Upper lobe of left lung (tissue), 6 donors: ENCODE data around the gene MYO5B. TPM values are rescaled to one million over a fixed set of nuclear protein-coding genes. Genes with fewer than 3 reads are reported as not detected.
A peak's percentile ranks its signal among the peaks of the same experiment; 100 is the strongest.

Experiments
- ATAC-seq, 2 donors: fragments of 200-7000 bp; cut with Tn5 transposase; one replicate each; pipeline ENCODE4 v1.9.1; 2022; ENCODE audit warnings: mild to moderate bottlenecking in 2 of 2, moderate library complexity in 2 of 2; ENCODE audit not compliant: low FRiP score in 2 of 2
- DNase-seq, 2 donors: peaks; one replicate each; pipeline ENCODE4 v3.0.0-alpha.2; 2019 to 2020
- H3K27ac ChIP-seq, 4 donors: fragments of 200-600 bp; sonication (generic); one replicate each; pipeline ENCODE4 v1.5.1; 2016 to 2019
- H3K27me3 ChIP-seq, 4 donors: fragments of 200-600 bp; sonication (generic); one replicate each; pipeline ENCODE4 v1.5.1; 2017 to 2019
- H3K36me3 ChIP-seq, 4 donors: fragments of 200-600 bp; sonication (generic); one replicate each; pipeline ENCODE4 v1.5.1; 2016 to 2019
- H3K4me1 ChIP-seq, 4 donors: fragments of 200-600 bp; sonication (generic); one replicate each; pipeline ENCODE4 v1.5.1; 2018 to 2019
- H3K4me3 ChIP-seq, 4 donors: fragments of 200-600 bp; sonication (generic); one replicate each; pipeline ENCODE4 v1.5.1; 2017 to 2019; ENCODE audit warnings: mild to moderate bottlenecking in 2 of 4, moderate library complexity in 1 of 4
- H3K9me3 ChIP-seq, 4 donors: fragments of 200-600 bp; sonication (generic); one replicate each; pipeline ENCODE4 v1.5.1; 2018 to 2019
- CTCF ChIP-seq, 6 experiments: fragments of 450-650 bp in 4 of 6; fragments of 200-600 bp in 2 of 6; sonication (generic) in 2 of 6; IDR thresholded peaks; one replicate each; pipeline ENCODE4 v1.5.1; 2016 to 2019; ENCODE audit warnings: antibody characterized with exemption in 6 of 6
- EP300 ChIP-seq, 4 donors: sonication (generic); formaldehyde crosslinking; IDR thresholded peaks; one replicate each; pipeline ENCODE4 v1.5.1; 2017; ENCODE audit warnings: antibody characterized with exemption in 4 of 4, control low read depth in 2 of 4
- POLR2A ChIP-seq, 4 donors: fragments of 450-650 bp; IDR thresholded peaks; one replicate each; pipeline ENCODE4 v1.5.1; 2016 to 2017; ENCODE audit warnings: antibody characterized with exemption in 4 of 4, mild to moderate bottlenecking in 2 of 4
- POLR2AphosphoS5 ChIP-seq, 2 donors: sonication (generic); formaldehyde crosslinking; IDR thresholded peaks; one replicate each; pipeline ENCODE4 v1.5.1; 2017; ENCODE audit warnings: antibody characterized with exemption in 2 of 2
- WGBS, 2 donors: methylation state at CpG; one replicate each; pipeline ENCODE4 v1.1.5; 2017 to 2018; 5-methylcytosine and 5-hydroxymethylcytosine counted together
- total RNA-seq, 6 donors: library from RNA; depleted of rRNA in 4 of 6; stranded (reverse); fragments of >200 nt in 4 of 6; gene quantifications; one replicate each; pipeline versions ENCODE4 v1.1.0 to v1.2.1, GENCODE V29; 2016 to 2021
- donor health status: DM: no; HTN: no; CAD: no; lungs with moderate emphysema.
- donor health status: DM: no; HTN: yes; CAD: no; lungs with severe emphysema.

The MYO5B gene
- total RNA-seq, 6 donors from 2014 or later, result 25.4 to 95.2 (median 49.6) TPM

GRCh38 chr18:49922228-49922627 lies 272.7 kb downstream of the MYO5B start:
- Histone ChIP-seq H3K4me3 (no peak overlapping the region), H3K27me3 (no peaks in the 10 kb centered on the region), H3K4me1 (peaks cover 0 to 7% (median 0%) of the 10 kb centered on the region in 4 donors), H3K36me3 (no peaks in the 10 kb centered on the region), H3K9me3 (no peaks in the 10 kb centered on the region), H3K27ac (no peak overlapping the region)
- DNase-seq (no peak), ATAC-seq (no peak)
- 85 to 94% methylated on average over 2 of the region's 2 CpGs for WGBS, 2 donors
- no peak for TF ChIP-seq POLR2AphosphoS5 (IDR thresholded peaks at IDR 0.05)
- no peak for TF ChIP-seq EP300 (IDR thresholded peaks at IDR 0.05)
- TF ChIP-seq CTCF (IDR thresholded peaks at IDR 0.05), result no peak
- no peak for TF ChIP-seq POLR2A (IDR thresholded peaks at IDR 0.05)

GRCh38 chr18:49921318-49921985 lies 273.5 kb downstream of the MYO5B start:
- Histone ChIP-seq H3K9me3 (no peaks in the 10 kb centered on the region), H3K36me3 (no peaks in the 10 kb centered on the region), H3K4me1 (peaks cover 0 to 7% (median 0%) of the 10 kb centered on the region in 4 donors), H3K4me3 (no peak overlapping the region), H3K27ac (no peak overlapping the region), H3K27me3 (no peaks in the 10 kb centered on the region)
- whole genome bisulfite sequencing, 2 donors, result 38 to 53% methylated on average over 12 of the region's 12 CpGs
- ATAC-seq (no peak), DNase-seq (no peak)
- TF ChIP-seq EP300 (IDR thresholded peaks at IDR 0.05) (no peak), CTCF (IDR thresholded peaks at IDR 0.05) (no peak), POLR2A (IDR thresholded peaks at IDR 0.05) (no peak), POLR2AphosphoS5 (IDR thresholded peaks at IDR 0.05) (no peak)

GRCh38 chr18:49920731-49921130 lies 274.2 kb downstream of the MYO5B start:
- Histone ChIP-seq H3K4me3 (no peak overlapping the region), H3K27me3 (no peaks in the 10 kb centered on the region), H3K4me1 (peaks cover 0 to 7% (median 0%) of the 10 kb centered on the region in 4 donors), H3K27ac (no peak overlapping the region), H3K9me3 (no peaks in the 10 kb centered on the region), H3K36me3 (no peaks in the 10 kb centered on the region)
- WGBS, 2 donors, result 40 to 50% methylated on average over 6 of the region's 6 CpGs
- TF ChIP-seq CTCF (IDR thresholded peaks at IDR 0.05) (no peak), POLR2A (IDR thresholded peaks at IDR 0.05) (no peak), POLR2AphosphoS5 (IDR thresholded peaks at IDR 0.05) (no peak), EP300 (IDR thresholded peaks at IDR 0.05) (no peak)
- peak in 1 of 2 donors; percentile 32 for ATAC-seq
- DNase-seq, result no peak

GRCh38 chr18:49917742-49918141 lies 277.2 kb downstream of the MYO5B start:
- ATAC-seq (no peak), DNase-seq (no peak)
- no peaks in the 10 kb centered on the region for H3K27me3 ChIP-seq
- H3K27ac ChIP-seq, result no peak overlapping the region
- WGBS, 2 donors, result 88 to 89% methylated on average over 4 to 5 of the region's 5 CpGs
- H3K9me3 ChIP-seq, result no peaks in the 10 kb centered on the region
- TF ChIP-seq CTCF (IDR thresholded peaks at IDR 0.05), result no peak
- TF ChIP-seq EP300 (IDR thresholded peaks at IDR 0.05), result no peak
- no peak for TF ChIP-seq POLR2AphosphoS5 (IDR thresholded peaks at IDR 0.05)
- no peak for TF ChIP-seq POLR2A (IDR thresholded peaks at IDR 0.05)
- no peak overlapping the region for H3K4me3 ChIP-seq
- H3K4me1 ChIP-seq, result peaks cover 0 to 7% (median 0%) of the 10 kb centered on the region in 4 donors
- no peaks in the 10 kb centered on the region for H3K36me3 ChIP-seq

GRCh38 chr18:49915352-49915751 lies 279.6 kb downstream of the MYO5B start:
- Histone ChIP-seq H3K9me3 (no peaks in the 10 kb centered on the region), H3K4me1 (no peaks in the 10 kb centered on the region), H3K36me3 (no peaks in the 10 kb centered on the region), H3K27me3 (no peaks in the 10 kb centered on the region), H3K4me3 (no peak overlapping the region), H3K27ac (no peak overlapping the region)
- no peak for TF ChIP-seq CTCF (IDR thresholded peaks at IDR 0.05)
- DNase-seq (no peak), ATAC-seq (no peak)
- 77 to 82% methylated on average over 7 of the region's 7 CpGs for WGBS, 2 donors
